ENCODE data around the gene SV2B. TPM values are rescaled to one million over a fixed set of nuclear protein-coding genes. Genes with fewer than 3 reads are reported as not detected.

The SV2B gene
- total and polyA plus RNA-seq, 8 donors, result 0.53 to 11.3 (median 5.2) TPM

DNA sequence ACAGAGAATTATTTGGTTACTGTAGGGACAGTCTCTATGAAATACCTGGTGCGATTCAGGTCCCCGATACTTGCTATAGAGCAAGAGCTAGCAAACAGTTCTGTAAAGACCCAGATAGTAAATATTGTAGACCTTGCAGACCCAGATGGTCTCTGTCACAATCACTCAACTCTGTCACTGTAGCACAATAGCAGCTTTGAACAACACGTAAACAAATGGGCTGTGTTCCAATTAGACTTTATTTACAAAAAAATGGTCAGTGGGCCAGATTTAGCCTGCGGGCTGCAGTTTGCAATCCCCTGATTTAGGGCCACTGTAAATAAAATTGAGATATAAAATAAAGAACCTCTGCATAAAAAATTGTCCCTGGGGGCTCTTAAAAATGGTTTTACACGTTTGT, 127.7 kb downstream of the SV2B start:
- no peaks in the 10 kb centered on the region for H3K36me3 ChIP-seq
- 54 to 55% methylated on average over 5 of the region's 5 CpGs for WGBS, 2 donors
- intact Hi-C loops (cut with DNase I), result loop anchor here in 1 of 3 donors (10.0 kb wide), 1 partner anchor 173 kb away; no protein-coding TSS in a partner anchor
- no peaks in the 10 kb centered on the region for H3K4me1 ChIP-seq
- FAIRE-seq (no peak), DNase-seq (no peak), ATAC-seq (no peak)
- no peak overlapping the region for H3K4me3 ChIP-seq
- H3K9me3 ChIP-seq, result no peaks in the 10 kb centered on the region
- TF ChIP-seq, protein P1, sequence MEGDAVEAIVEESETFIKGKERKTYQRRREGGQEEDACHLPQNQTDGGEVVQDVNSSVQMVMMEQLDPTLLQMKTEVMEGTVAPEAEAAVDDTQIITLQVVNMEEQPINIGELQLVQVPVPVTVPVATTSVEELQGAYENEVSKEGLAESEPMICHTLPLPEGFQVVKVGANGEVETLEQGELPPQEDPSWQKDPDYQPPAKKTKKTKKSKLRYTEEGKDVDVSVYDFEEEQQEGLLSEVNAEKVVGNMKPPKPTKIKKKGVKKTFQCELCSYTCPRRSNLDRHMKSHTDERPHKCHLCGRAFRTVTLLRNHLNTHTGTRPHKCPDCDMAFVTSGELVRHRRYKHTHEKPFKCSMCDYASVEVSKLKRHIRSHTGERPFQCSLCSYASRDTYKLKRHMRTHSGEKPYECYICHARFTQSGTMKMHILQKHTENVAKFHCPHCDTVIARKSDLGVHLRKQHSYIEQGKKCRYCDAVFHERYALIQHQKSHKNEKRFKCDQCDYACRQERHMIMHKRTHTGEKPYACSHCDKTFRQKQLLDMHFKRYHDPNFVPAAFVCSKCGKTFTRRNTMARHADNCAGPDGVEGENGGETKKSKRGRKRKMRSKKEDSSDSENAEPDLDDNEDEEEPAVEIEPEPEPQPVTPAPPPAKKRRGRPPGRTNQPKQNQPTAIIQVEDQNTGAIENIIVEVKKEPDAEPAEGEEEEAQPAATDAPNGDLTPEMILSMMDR (IDR thresholded peaks at IDR 0.05), result no peak
- H3K27ac ChIP-seq, result no peak overlapping the region
- H3K27me3 ChIP-seq, result no peaks in the 10 kb centered on the region

DNA sequence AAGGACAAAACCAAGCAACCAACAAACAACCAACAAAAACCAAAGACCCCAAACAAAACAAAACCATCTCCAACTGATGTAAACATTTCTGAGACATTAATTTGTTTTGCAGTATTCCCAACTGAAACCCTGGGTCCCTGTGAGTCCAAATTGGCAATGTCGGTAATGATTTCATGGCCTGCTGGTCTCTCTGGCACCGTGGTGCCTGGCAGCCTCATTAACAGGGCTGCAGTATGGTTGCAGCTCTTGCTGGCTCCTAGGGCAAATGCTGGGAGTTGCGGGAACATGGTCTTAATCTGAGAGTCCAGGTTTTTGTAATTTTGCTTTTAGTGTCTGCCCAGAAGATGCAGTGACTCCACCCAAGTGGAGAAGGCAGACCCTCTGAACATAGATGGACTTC, 128.3 kb downstream of the SV2B start:
- TF ChIP-seq, protein P1 (IDR thresholded peaks at IDR 0.05), result no peak
- WGBS, 2 donors, result 81 to 85% methylated on average over 3 of the region's 3 CpGs
- FAIRE-seq, result no peak
- intact Hi-C loops (cut with DNase I), result loop anchor here in 1 of 3 donors (10.0 kb wide), 1 partner anchor 174 kb away; no protein-coding TSS in a partner anchor
- no peaks in the 10 kb centered on the region for H3K9me3 ChIP-seq
- H3K4me1 ChIP-seq, result no peaks in the 10 kb centered on the region
- no peak overlapping the region for H3K4me3 ChIP-seq
- H3K27ac ChIP-seq, result no peak overlapping the region
- ATAC-seq, result no peak
- H3K27me3 ChIP-seq, result no peaks in the 10 kb centered on the region
- H3K36me3 ChIP-seq, result no peaks in the 10 kb centered on the region
- no peak for DNase-seq

DNA sequence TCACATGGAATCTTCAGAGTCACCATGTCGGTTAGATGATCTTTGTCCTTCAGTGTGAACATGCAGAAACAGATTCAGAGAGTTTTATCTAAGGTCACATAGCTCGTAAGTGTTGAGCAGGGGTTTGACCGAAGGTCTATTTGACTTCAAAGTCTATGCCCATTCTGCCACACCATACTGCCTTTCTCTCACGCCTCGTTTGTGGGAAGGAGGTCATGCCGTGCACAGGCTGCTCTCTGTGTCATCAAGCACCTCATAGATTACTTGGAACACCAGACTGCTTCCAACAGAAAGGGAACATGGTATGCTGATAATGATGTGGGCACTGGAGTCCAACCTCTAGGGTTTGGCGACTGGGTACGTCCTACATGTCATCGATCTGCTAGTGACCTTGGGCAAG, 128.8 kb downstream of the SV2B start:
- FAIRE-seq (no peak), ATAC-seq (peak in 2 of 4 donors; percentile 64 to 70), DNase-seq (peak in 1 of 6 donors; percentile 7)
- H3K36me3 ChIP-seq, result no peaks in the 10 kb centered on the region
- TF ChIP-seq, protein P1 (IDR thresholded peaks at IDR 0.05), result no peak
- H3K27ac ChIP-seq, result no peak overlapping the region
- H3K4me1 ChIP-seq, result no peaks in the 10 kb centered on the region
- H3K4me3 ChIP-seq, result no peak overlapping the region
- H3K9me3 ChIP-seq, result no peaks in the 10 kb centered on the region
- WGBS, 2 donors, result 34 to 44% methylated on average over 9 of the region's 9 CpGs
- H3K27me3 ChIP-seq, result no peaks in the 10 kb centered on the region
- intact Hi-C loops (cut with DNase I), result loop anchor here in 1 of 3 donors (10.0 kb wide), 1 partner anchor 174 kb away; no protein-coding TSS in a partner anchor

DNA sequence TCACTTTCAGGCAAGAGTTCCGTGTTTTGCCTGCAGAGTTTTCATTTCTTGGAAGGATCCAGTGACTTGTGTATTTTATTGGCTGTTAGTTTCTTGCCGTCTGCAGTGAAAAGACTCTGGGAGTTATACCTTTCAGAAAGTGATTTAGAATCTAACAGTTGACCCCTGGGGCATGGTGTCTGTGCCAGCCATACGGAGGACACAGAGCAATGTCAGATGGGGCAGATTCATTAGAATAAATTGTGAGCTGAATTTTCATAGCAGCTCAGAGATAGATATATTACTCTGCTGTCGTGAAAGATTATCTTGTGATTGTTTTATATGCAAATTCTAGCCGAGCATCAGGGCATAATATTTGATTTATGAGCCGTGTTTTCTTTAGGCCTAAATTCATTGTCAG, 131.6 kb downstream of the SV2B start:
- Histone ChIP-seq H3K27ac (no peak overlapping the region), H3K9me3 (no peaks in the 10 kb centered on the region), H3K27me3 (no peaks in the 10 kb centered on the region), H3K4me3 (no peak overlapping the region), H3K4me1 (no peaks in the 10 kb centered on the region), H3K36me3 (no peaks in the 10 kb centered on the region)
- 79 to 83% methylated on average over 6 of the region's 6 CpGs for WGBS, 2 donors
- no peak for FAIRE-seq
- intact Hi-C loops (cut with DNase I), result no loop called here
- TF ChIP-seq, protein P1 (IDR thresholded peaks at IDR 0.05), result no peak
- no peak for ATAC-seq
- no peak for DNase-seq

DNA sequence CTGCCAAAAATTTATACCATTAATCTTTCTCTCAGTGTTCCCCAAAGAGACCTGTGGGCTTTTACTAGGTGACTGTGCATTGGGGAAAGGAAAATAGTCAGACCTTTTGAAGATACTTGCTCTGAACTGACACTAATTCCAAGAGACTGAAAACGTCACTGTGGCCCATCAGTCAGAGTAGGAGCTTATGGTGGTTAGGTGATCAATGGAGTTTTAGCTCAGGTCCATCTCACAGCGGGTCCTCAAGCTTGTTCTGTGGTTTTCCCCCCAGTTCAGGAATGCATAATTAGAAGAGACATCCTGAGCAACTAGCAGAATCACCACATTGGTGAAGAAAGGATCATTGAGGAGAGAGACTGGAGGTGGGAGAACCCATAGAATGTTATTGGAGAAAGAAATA, 134.7 kb downstream of the SV2B start:
- DNase-seq (no peak), FAIRE-seq (no peak), ATAC-seq (no peak)
- H3K4me1 ChIP-seq, result no peaks in the 10 kb centered on the region
- intact Hi-C loops (cut with DNase I), result no loop called here
- 65 to 73% methylated on average over 2 of the region's 2 CpGs for WGBS, 2 donors
- TF ChIP-seq, protein P1 (IDR thresholded peaks at IDR 0.05), result no peak
- H3K4me3 ChIP-seq, result no peak overlapping the region
- no peaks in the 10 kb centered on the region for H3K27me3 ChIP-seq
- no peaks in the 10 kb centered on the region for H3K36me3 ChIP-seq
- no peaks in the 10 kb centered on the region for H3K9me3 ChIP-seq
- no peak overlapping the region for H3K27ac ChIP-seq
